ENCODE results near the gene TPM2.

- TF ChIP-seq POLR2AphosphoS5 (IDR thresholded peaks at IDR 0.05; ENCODE audit: borderline replicate concordance, low read depth, low read length) (no peak), EZH2 (IDR thresholded peaks at IDR 0.05) (no peak)
Observed at GRCh38 chr9:35679766-35680330, 9.9 kb downstream of the TPM2 start.
